K562 (cell line): ENCODE measurements around the gene AMMECR1. TPM values are rescaled to one million over a fixed set of nuclear protein-coding genes. Genes with fewer than 3 reads are reported as not detected.

Experiments used
- ATAC-seq: fragments of 200-7000 bp; cut with Tn5 transposase; 3 replicates; pipeline ENCODE4 v1.9.1; 2020; ENCODE audit warnings: moderate library complexity
- BruUV-seq: library from RNA; stranded (reverse); fragments of 400-500 nt; replicated peaks from 2 replicates; lab custom pipeline; 2021; lab: Mats Ljungman, UMichigan
- CTCF ChIA-PET: fragments of 300-600 bp; formaldehyde crosslinking; extraction: SDS; loops from one replicate; lab custom pipeline; 2021; ENCODE audit warnings: low intra/inter-chr PET ratio; lab: Yijun Ruan, JAX
- POLR2A ChIA-PET: fragments of 300-600, 350-650 bp; sonication (Branson Sonifier 250); formaldehyde crosslinking; extraction: SDS; loops from one replicate; lab custom pipeline; 2021; ENCODE audit warnings: antibody characterized with exemption, inconsistent platforms; lab: Yijun Ruan, JAX
- DNase-seq, 4 experiments: peaks; one replicate each; pipeline versions ENCODE4 v3.0.0 to v3.0.0-alpha.2; 2011 to 2018; ENCODE audit warnings: low spot score in 3 of 4, mixed read lengths in 3 of 4; ENCODE audit errors: extremely low read depth in 1 of 4
- FAIRE-seq: peaks from 2 replicates; lab custom pipeline; 2011; peaks lifted over from hg19 to GRCh38; lab: Jason Lieb, UNC
- H2AFZ ChIP-seq: 2 replicates; pipeline ENCODE4 v1.6.0; 2011; ENCODE audit warnings: low read depth, low read length, control low read depth, inconsistent platforms
- H3K27ac ChIP-seq: fragments of 200-600 bp; 3 replicates; pipeline ENCODE4 v1.8.0; 2011; ENCODE audit warnings: low read depth, mild to moderate bottlenecking, control low read depth, inconsistent platforms, low read length, moderate library complexity, mixed read lengths; ENCODE audit errors: extremely low read depth
- H3K27me3 ChIP-seq, 2 experiments: fragments of 300-600 bp in 1 of 2; 2 replicates in 1 of 2; 3 replicates in 1 of 2; pipeline versions ENCODE4 v1.6.0 to v1.8.0; 2011; ENCODE audit warnings: inconsistent platforms in 2 of 2, low read length in 2 of 2, mild to moderate bottlenecking in 1 of 2, mixed read lengths in 1 of 2, moderate library complexity in 1 of 2; ENCODE audit not compliant: control insufficient read depth in 2 of 2, insufficient read depth in 2 of 2
- H3K36me3 ChIP-seq: fragments of 300-600 bp; 3 replicates; pipeline ENCODE4 v1.8.0; 2011; ENCODE audit warnings: mild to moderate bottlenecking, low read length, inconsistent platforms; ENCODE audit not compliant: control insufficient read depth, insufficient read depth
- H3K4me1 ChIP-seq, 2 experiments: fragments of 200-600 bp in 1 of 2; replicated peaks in 1 of 2; 2 replicates in 1 of 2; 3 replicates in 1 of 2; pipeline versions ENCODE4 v1.5.1 to v1.8.0; 2011; ENCODE audit warnings: inconsistent platforms in 2 of 2, low read length in 2 of 2, mild to moderate bottlenecking in 1 of 2, mixed read lengths in 1 of 2, moderate library complexity in 1 of 2; ENCODE audit not compliant: control insufficient read depth in 2 of 2, insufficient read depth in 2 of 2
- H3K4me2 ChIP-seq: 2 replicates; pipeline ENCODE4 v1.6.1; 2011; ENCODE audit warnings: low read length, control low read depth, inconsistent platforms, mixed read lengths; ENCODE audit not compliant: insufficient read depth
- H3K4me3 ChIP-seq: fragments of 200-600 bp; sonication (generic), shearing (Covaris generic); 2 replicates; pipeline ENCODE4 v1.5.1; 2016; ENCODE audit warnings: control low read depth, inconsistent platforms
- H3K79me2 ChIP-seq: fragments of 200-600 bp; 3 replicates; pipeline ENCODE4 v1.8.0; 2011; ENCODE audit warnings: low read length, inconsistent platforms; ENCODE audit not compliant: control insufficient read depth, insufficient read depth
- H3K9ac ChIP-seq, 2 experiments: 2 replicates each; pipeline versions ENCODE4 v1.6.0 to v1.6.1; 2011; ENCODE audit warnings: low read depth in 2 of 2, low read length in 2 of 2, control low read depth in 1 of 2, inconsistent platforms in 1 of 2, mild to moderate bottlenecking in 1 of 2, mixed read lengths in 1 of 2; ENCODE audit not compliant: insufficient read depth in 1 of 2
- H3K9me1 ChIP-seq: one replicate; pipeline ENCODE4 v1.6.0; 2011; ENCODE audit warnings: inconsistent platforms, mild to moderate bottlenecking, low read length, moderate library complexity; ENCODE audit not compliant: control insufficient read depth, insufficient read depth
- H3K9me3 ChIP-seq: replicated peaks from 2 replicates; pipeline ENCODE4 v1.5.1; 2011; ENCODE audit warnings: low read depth, low read length, inconsistent platforms; ENCODE audit not compliant: control insufficient read depth, insufficient read depth
- H4K20me1 ChIP-seq: replicated peaks from 2 replicates; pipeline ENCODE4 v1.6.1; 2011; ENCODE audit warnings: low read length, inconsistent platforms, mixed read lengths; ENCODE audit not compliant: control insufficient read depth, insufficient read depth
- DEAF1 ChIP-seq: fragments of 450-650 bp; formaldehyde crosslinking; IDR thresholded peaks from 2 replicates; pipeline ENCODE4 v1.4.0; 2020; ENCODE audit warnings: mild to moderate bottlenecking, moderate library complexity
- ETV6 ChIP-seq, 3 experiments: fragments of 150-350 bp in 1 of 3; sonication (generic) in 1 of 3; formaldehyde crosslinking in 1 of 3; IDR thresholded peaks; 2 replicates each; pipeline versions ENCODE4 v1.6.1 to v1.8.0; 2014 to 2022; ENCODE audit warnings: borderline replicate concordance in 2 of 3, low read depth in 2 of 3, antibody characterized with exemption in 1 of 3, low read length in 1 of 3, mild to moderate bottlenecking in 1 of 3, missing genetic modification reagents in 1 of 3
- FOXM1 ChIP-seq, 2 experiments: fragments of 450-650 bp in 1 of 2; sonication (generic) in 1 of 2; formaldehyde crosslinking in 1 of 2; IDR thresholded peaks; 2 replicates each; pipeline versions ENCODE4 v1.6.1 to v1.9.0; 2017 to 2022; ENCODE audit warnings: low read depth in 2 of 2, mild to moderate bottlenecking in 2 of 2, missing genetic modification reagents in 1 of 2, moderate library complexity in 1 of 2
- POU5F1 ChIP-seq: fragments of 150-350 bp; IDR thresholded peaks from 2 replicates; pipeline ENCODE4 v1.6.1; 2014; ENCODE audit warnings: borderline replicate concordance, low read length, low read depth, mild to moderate bottlenecking; ENCODE audit not compliant: partially characterized antibody
- RFX5 ChIP-seq: IDR thresholded peaks from 2 replicates; pipeline ENCODE4 v1.6.1; 2011; ENCODE audit warnings: low read depth, mild to moderate bottlenecking, improper control_type of control experiment, low read length
- ZNF184 ChIP-seq: sonication (generic); formaldehyde crosslinking; IDR thresholded peaks from 2 replicates; pipeline ENCODE4 v1.5.0; 2020; ENCODE audit warnings: missing genetic modification reagents
- ZNF311 ChIP-seq: fragments of 250-450 bp; sonication (Bioruptor Pico); IDR thresholded peaks from 2 replicates; pipeline ENCODE4 v1.4.0; 2020; ENCODE audit warnings: mild to moderate bottlenecking, moderate library complexity
- in situ Hi-C: fragments of 300-500 bp; cut with MboI; formaldehyde crosslinking; loops from 4 replicates; pipeline ENCODE4 v1.15.0; 2018; ENCODE audit warnings: inconsistent platforms, mixed read lengths
- intact Hi-C: fragments of 100-400 bp; cut with micrococcal nuclease; formaldehyde crosslinking; loops from 2 replicates; pipeline ENCODE4 v1.14.2; 2022
- polyA plus RNA-seq, 8 experiments: library from polyadenylated mRNA; depleted of rRNA in 4 of 8; stranded (reverse) in 5 of 8; unstranded in 3 of 8; fragments of >200 nt; fragmentation: Nextera tagmentation in 2 of 8; fragmentation: Illumina TruSeq in 1 of 8; extraction: Ambion mirVana in 2 of 8; extraction: Trizol in 1 of 8; gene quantifications; 2 replicates each; pipeline versions ENCODE4 v1.2.1 to v1.2.3, GENCODE V29; 2011 to 2014; ENCODE audit warnings: inconsistent platforms in 1 of 8, missing spikeins in 1 of 8
- total RNA-seq, 7 experiments: library from RNA; depleted of rRNA in 6 of 7; stranded (reverse); fragments of >200 nt in 6 of 7; fragmentation: Illumina TruSeq in 2 of 7; extraction: Trizol in 2 of 7; gene quantifications; 2 replicates each; pipeline versions ENCODE4 v1.2.1 to v1.2.3, GENCODE V29; 2011 to 2021; ENCODE audit warnings: low replicate concordance in 1 of 7
- TF ChIP-seq, protein P1 (sequence below): fragments of 250-450 bp; sonication (Bioruptor Pico); IDR thresholded peaks from 2 replicates; pipeline ENCODE4 v1.5.0; 2021
- TF ChIP-seq, protein P2 (sequence below): IDR thresholded peaks from 2 replicates; pipeline ENCODE4 v1.6.1; 2016; ENCODE audit warnings: missing genetic modification characterization, missing compliant biosample characterization

AMMECR1 gene
- total and polyA plus RNA-seq, 9 of the 15 experiments (the other 6 are each of a cell fraction or from before 2014, with no cell fraction given), result 13.9 to 36.7 (median 23.6) TPM

- no TSS peak for BruUV-seq
- 0 out of 2 replicates have a peak, but pooled peaks cover 2% of the 10 kb centered on the region for H3K9me3 ChIP-seq
- H3K27me3 ChIP-seq, result no peaks in the 10 kb centered on the region
- H3K9ac ChIP-seq, result no peak overlapping the region
- H3K36me3 ChIP-seq, result no peaks in the 10 kb centered on the region; the same call in 2 of the 3 replicates
- ChIA-PET POLR2A (interaction anchor here (1.8 to 5.7 kb wide), 2 partner anchors 9 to 12 kb away, joined by 9 to 26 read pairs; partner anchors contain the start of gene AMMECR1), CTCF (no interaction called here)
- no peak overlapping the region for H3K4me3 ChIP-seq
- H3K4me1 ChIP-seq, result peaks cover 0 to 3% of the 10 kb centered on the region in 2 experiments; a peak in 3 of 5 replicates
- H2AFZ ChIP-seq, result no peak overlapping the region
- TF ChIP-seq ZNF311 (CRISPR knock-in tag) (no peak), RFX5 (no peak), POU5F1 (no peak), ZNF184 (CRISPR knock-in tag) (no peak), ETV6 (IDR thresholded peaks at IDR 0.05; ENCODE audit: borderline replicate concordance in 1 of 2, low read depth in 2 of 2, low read length in 1 of 2) (no peak), ETV6 (CRISPR knock-in tag; IDR thresholded peaks at IDR 0.05; ENCODE audit: borderline replicate concordance) (no peak), DEAF1 (CRISPR knock-in tag) (no peak), FOXM1 (IDR thresholded peaks at IDR 0.05; ENCODE audit: low read depth) (no peak), FOXM1 (CRISPR knock-in tag; IDR thresholded peaks at IDR 0.05; ENCODE audit: low read depth) (no peak)
- TF ChIP-seq, protein P1, sequence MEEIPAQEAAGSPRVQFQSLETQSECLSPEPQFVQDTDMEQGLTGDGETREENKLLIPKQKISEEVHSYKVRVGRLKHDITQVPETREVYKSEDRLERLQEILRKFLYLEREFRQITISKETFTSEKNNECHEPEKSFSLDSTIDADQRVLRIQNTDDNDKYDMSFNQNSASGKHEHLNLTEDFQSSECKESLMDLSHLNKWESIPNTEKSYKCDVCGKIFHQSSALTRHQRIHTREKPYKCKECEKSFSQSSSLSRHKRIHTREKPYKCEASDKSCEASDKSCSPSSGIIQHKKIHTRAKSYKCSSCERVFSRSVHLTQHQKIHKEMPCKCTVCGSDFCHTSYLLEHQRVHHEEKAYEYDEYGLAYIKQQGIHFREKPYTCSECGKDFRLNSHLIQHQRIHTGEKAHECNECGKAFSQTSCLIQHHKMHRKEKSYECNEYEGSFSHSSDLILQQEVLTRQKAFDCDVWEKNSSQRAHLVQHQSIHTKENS (CRISPR knock-in tag), result no peak
- TF ChIP-seq, protein P2, sequence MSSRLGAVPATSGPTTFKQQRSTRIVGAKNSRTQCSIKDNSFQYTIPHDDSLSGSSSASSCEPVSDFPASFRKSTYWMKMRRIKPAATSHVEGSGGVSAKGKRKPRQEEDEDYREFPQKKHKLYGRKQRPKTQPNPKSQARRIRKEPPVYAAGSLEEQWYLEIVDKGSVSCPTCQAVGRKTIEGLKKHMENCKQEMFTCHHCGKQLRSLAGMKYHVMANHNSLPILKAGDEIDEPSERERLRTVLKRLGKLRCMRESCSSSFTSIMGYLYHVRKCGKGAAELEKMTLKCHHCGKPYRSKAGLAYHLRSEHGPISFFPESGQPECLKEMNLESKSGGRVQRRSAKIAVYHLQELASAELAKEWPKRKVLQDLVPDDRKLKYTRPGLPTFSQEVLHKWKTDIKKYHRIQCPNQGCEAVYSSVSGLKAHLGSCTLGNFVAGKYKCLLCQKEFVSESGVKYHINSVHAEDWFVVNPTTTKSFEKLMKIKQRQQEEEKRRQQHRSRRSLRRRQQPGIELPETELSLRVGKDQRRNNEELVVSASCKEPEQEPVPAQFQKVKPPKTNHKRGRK, result no peak
- in situ Hi-C loops, result loop anchor here (5.0 kb wide), 1 partner anchor 83 kb away; no protein-coding TSS in a partner anchor
- intact Hi-C loops, result no loop called here
- no peak overlapping the region for H3K4me2 ChIP-seq
- peak; percentile 32; the same call in 2 of the 3 replicates for ATAC-seq
- H3K27ac ChIP-seq, result no peak overlapping the region
- no peaks in the 10 kb centered on the region for H3K9me1 ChIP-seq
- peaks cover 92% of the 10 kb centered on the region for H3K79me2 ChIP-seq
- no peak for DNase-seq
- H4K20me1 ChIP-seq, result no peaks in the 10 kb centered on the region
- no peak for FAIRE-seq
Measured at GRCh38 chrX:110304884-110305283, 13.0 kb downstream of the AMMECR1 start.
